Heart left ventricle (tissue), 16 donors: Measurements from ENCODE around the gene EPHB1. TPM values are rescaled to one million over a fixed set of nuclear protein-coding genes. Genes with fewer than 3 reads are reported as not detected.

Experiments
- ATAC-seq, 4 donors: fragments of 200-7000 bp; cut with Tn5 transposase; one replicate each; pipeline ENCODE4 v1.9.1; 2020 to 2022; ENCODE audit warnings: moderate library complexity in 4 of 4, mild to moderate bottlenecking in 3 of 4, moderate number of reproducible peaks in 1 of 4
- DNase-seq, 5 donors: peaks; one replicate each; pipeline ENCODE4 v3.0.0-alpha.2; 2020
- H3K27ac ChIP-seq, 12 donors: fragments of 200-600 bp; sonication (generic) in 4 of 12; one replicate each; pipeline versions ENCODE4 v1.5.0 to v1.8.0; 2016 to 2022; ENCODE audit warnings: mild to moderate bottlenecking in 2 of 12
- H3K27me3 ChIP-seq, 9 donors: fragments of 200-600 bp; sonication (generic) in 2 of 9; one replicate each; pipeline versions ENCODE4 v1.5.1 to v1.8.0; 2016 to 2022; ENCODE audit warnings: mild to moderate bottlenecking in 3 of 9
- H3K36me3 ChIP-seq, 9 donors: fragments of 200-600 bp; sonication (generic) in 2 of 9; one replicate each; pipeline versions ENCODE4 v1.5.0 to v1.8.0; 2018 to 2022; ENCODE audit warnings: mild to moderate bottlenecking in 2 of 9
- H3K4me1 ChIP-seq, 12 donors: fragments of 200-600 bp; sonication (generic) in 4 of 12; one replicate each; pipeline versions ENCODE4 v1.5.0 to v1.8.0; 2016 to 2022; ENCODE audit warnings: mild to moderate bottlenecking in 3 of 12
- H3K4me3 ChIP-seq, 12 donors: fragments of 200-600 bp; sonication (generic) in 4 of 12; one replicate each; pipeline versions ENCODE4 v1.5.0 to v1.8.0; 2017 to 2022; ENCODE audit warnings: mild to moderate bottlenecking in 9 of 12, moderate library complexity in 4 of 12
- H3K9me3 ChIP-seq, 12 donors: fragments of 200-600 bp; sonication (generic) in 4 of 12; one replicate each; pipeline versions ENCODE4 v1.5.0 to v1.8.0; 2016 to 2022; ENCODE audit warnings: mild to moderate bottlenecking in 1 of 12
- CTCF ChIP-seq, 12 donors: fragments of 200-600 bp; sonication (generic) in 4 of 12; IDR thresholded peaks; one replicate each; pipeline versions ENCODE4 v1.5.0 to v1.8.0; 2018 to 2022; ENCODE audit warnings: antibody characterized with exemption in 12 of 12, mild to moderate bottlenecking in 5 of 12
- POLR2A ChIP-seq, 2 donors: fragments of 450-650 bp; IDR thresholded peaks; one replicate each; pipeline ENCODE4 v1.6.1; 2017; ENCODE audit warnings: antibody characterized with exemption in 2 of 2, mild to moderate bottlenecking in 2 of 2, moderate library complexity in 2 of 2
- WGBS, 4 donors: extraction: QIAGEN DNeasy Blood & Tissue Kit in 2 of 4; methylation state at CpG; one replicate each; pipeline versions ENCODE4 v1.1.5 to v1.1.7; 2013 to 2018; 5-methylcytosine and 5-hydroxymethylcytosine counted together
- intact Hi-C, 10 donors: fragments of 100-400 bp; cut with DNase I; formaldehyde crosslinking; loops; one replicate each; pipeline versions ENCODE4 v1.11.1 to v1.14.2; 2022
- polyA plus RNA-seq, 2 donors: library from polyadenylated mRNA; stranded (reverse); fragments of 200-250 nt; gene quantifications; one replicate each; pipeline ENCODE4 v1.2.3, GENCODE V29; 2013
- total RNA-seq, 9 donors: library from RNA; depleted of rRNA in 2 of 9; stranded (reverse); fragments of >200 nt in 2 of 9; fragmentation: NEBNext Ultra II Directional in 3 of 9; extraction: Animal tissue kit (Norgen Biotek cat#: 25700) in 3 of 9; gene quantifications; one replicate each; pipeline versions ENCODE4 v1.1.0 to v1.2.4, GENCODE V29; 2016 to 2023
- donor health status: ischemic (EF 13 %, LVEDD 7.1; RV severe dilation, severe dysfunction).
- donor health status: healthy with polysubstance abuse.
- donor health status: DM: no; HTN: yes; CAD: no.
- donor health status: DM: no; HTN: no; CAD: no.
- donor health status: ischemic (EF 25% LVEDD 6.9; RV normal size, moderate dysfunction).
- donor health status: ischemic (EF 25% LVEDD 5.7; RV mildly dilated, moderate dysfunction).
- donor health status: healthy.
- donor health status: DM: yes; HTN: yes; CAD: no.
- donor health status: ischemic (EF 35%, LVEDD 5.7; RV mildly dilated, moderate dysfunction).
- donor health status: nonischemic (EF 11% LVEDD 7.7; RV severe dilation, severe dysfunction).
- donor health status: DM: yes; HTN: yes; CAD: no.
- donor health status: PGD.
- donor health status: ischemic (EF 29% LVEDD 5.4; RV normal size, mild dysfunction).
- donor health status: nonischemic (EF 23%, LVEDD 6.1; RV moderate dilation, normal function).

EPHB1 gene
- total and polyA plus RNA-seq, 11 donors = 0.31 to 2.2 (median 1.1) TPM

GRCh38 chr3:134874737-134875413 lies 79.8 kb downstream of the EPHB1 start:
- ATAC-seq (peak in 1 of 4 donors; percentile 52), DNase-seq (peak in 1 of 5 donors; percentile 31)
- H3K27me3 ChIP-seq = no peaks in the 10 kb centered on the region
- intact Hi-C loops = no loop called here
- no peak for TF ChIP-seq CTCF (IDR thresholded peaks at IDR 0.05)
- TF ChIP-seq POLR2A (IDR thresholded peaks at IDR 0.05) = no peak
- 51 to 56% (median 54%) methylated on average over 9 to 10 of the region's 10 CpGs for WGBS, 4 donors
- no peak overlapping the region for H3K4me3 ChIP-seq
- no peaks in the 10 kb centered on the region for H3K9me3 ChIP-seq
- H3K4me1 ChIP-seq = peaks cover 0 to 5% (median 0%) of the 10 kb centered on the region in 12 donors
- H3K27ac ChIP-seq = no peak overlapping the region
- no peaks in the 10 kb centered on the region for H3K36me3 ChIP-seq

GRCh38 chr3:134876836-134877235 lies 81.8 kb downstream of the EPHB1 start:
- Histone ChIP-seq H3K27ac (no peak overlapping the region), H3K4me3 (no peak overlapping the region), H3K9me3 (no peaks in the 10 kb centered on the region), H3K36me3 (no peaks in the 10 kb centered on the region), H3K27me3 (no peaks in the 10 kb centered on the region), H3K4me1 (peaks cover 0 to 5% (median 0%) of the 10 kb centered on the region in 12 donors)
- TF ChIP-seq CTCF (IDR thresholded peaks at IDR 0.05) (no peak), POLR2A (IDR thresholded peaks at IDR 0.05) (no peak)
- 87 to 92% (median 89%) methylated on average over 1 to 2 of the region's 2 CpGs for WGBS, 4 donors
- intact Hi-C loops = no loop called here
- DNase-seq (no peak), ATAC-seq (no peak)

- peak in 1 of 4 donors; percentile 13 for ATAC-seq
- intact Hi-C loops = no loop called here
- no peak overlapping the region for H3K4me3 ChIP-seq
These were observed 82.7 kb downstream of the EPHB1 start for GRCh38 chr3:134877788-134878187.

GRCh38 chr3:134879990-134880389 lies 84.9 kb downstream of the EPHB1 start:
- DNase-seq (no peak), ATAC-seq (no peak)
- Histone ChIP-seq H3K27me3 (no peaks in the 10 kb centered on the region), H3K9me3 (no peaks in the 10 kb centered on the region), H3K4me1 (peaks cover 0 to 3% (median 0%) of the 10 kb centered on the region in 12 donors), H3K27ac (no peak overlapping the region), H3K36me3 (no peaks in the 10 kb centered on the region), H3K4me3 (no peak overlapping the region)
- no peak for TF ChIP-seq POLR2A (IDR thresholded peaks at IDR 0.05)
- TF ChIP-seq CTCF (IDR thresholded peaks at IDR 0.05) = no peak
- 38 to 100% (median 76%) methylated on average over 1 of the region's 1 CpG for WGBS, 4 donors
- intact Hi-C loops = no loop called here

More at GRCh38 chr3:134877788-134878187, 82.7 kb downstream of the EPHB1 start:
- WGBS, 4 donors = 59 to 77% (median 75%) methylated on average over 5 of the region's 5 CpGs
- Histone ChIP-seq H3K27me3 (no peaks in the 10 kb centered on the region), H3K36me3 (no peaks in the 10 kb centered on the region), H3K4me1 (peaks cover 0 to 5% (median 0%) of the 10 kb centered on the region in 12 donors), H3K27ac (no peak overlapping the region), H3K9me3 (no peaks in the 10 kb centered on the region)
- peak in 1 of 5 donors; percentile 30 for DNase-seq
- no peak for TF ChIP-seq CTCF (IDR thresholded peaks at IDR 0.05)
- no peak for TF ChIP-seq POLR2A (IDR thresholded peaks at IDR 0.05)
